ENCODE data around the gene ZFP2.

DNA sequence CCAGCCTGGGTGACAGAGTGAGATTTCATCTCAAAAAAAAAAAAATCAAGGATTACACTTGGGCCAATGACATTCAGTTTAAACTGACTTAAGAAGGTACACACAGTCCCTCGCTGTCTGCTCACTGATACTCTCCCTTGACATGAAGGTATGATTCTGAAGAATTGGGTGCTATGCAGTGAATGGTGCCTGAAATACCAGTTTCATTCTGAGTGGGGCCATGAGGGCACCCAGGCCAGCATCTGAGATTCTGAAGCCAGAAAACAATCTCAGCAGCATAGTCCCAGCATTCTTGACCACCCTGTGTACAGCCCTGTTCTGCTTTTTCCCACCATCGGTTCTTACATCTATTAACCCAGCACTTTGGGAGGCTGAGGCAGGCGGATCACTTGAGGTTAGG is 43.8 kb upstream of the ZFP2 start:
- TF ChIP-seq YY1 (IDR thresholded peaks at IDR 0.05; ENCODE audit: insufficient read depth, insufficient read length) (no peak), ZNF274 (IDR thresholded peaks at IDR 0.05; ENCODE audit: low read depth, low read length) (no peak)
